ENCODE data around the gene POLR3A. TPM values are rescaled to one million over a fixed set of nuclear protein-coding genes. Genes with fewer than 3 reads are reported as not detected.
A peak's percentile ranks its signal among the peaks of the same experiment; 100 is the strongest.

Gene POLR3A
- total RNA-seq, 1 donor from 2014 or later = 31.4 TPM

DNA sequence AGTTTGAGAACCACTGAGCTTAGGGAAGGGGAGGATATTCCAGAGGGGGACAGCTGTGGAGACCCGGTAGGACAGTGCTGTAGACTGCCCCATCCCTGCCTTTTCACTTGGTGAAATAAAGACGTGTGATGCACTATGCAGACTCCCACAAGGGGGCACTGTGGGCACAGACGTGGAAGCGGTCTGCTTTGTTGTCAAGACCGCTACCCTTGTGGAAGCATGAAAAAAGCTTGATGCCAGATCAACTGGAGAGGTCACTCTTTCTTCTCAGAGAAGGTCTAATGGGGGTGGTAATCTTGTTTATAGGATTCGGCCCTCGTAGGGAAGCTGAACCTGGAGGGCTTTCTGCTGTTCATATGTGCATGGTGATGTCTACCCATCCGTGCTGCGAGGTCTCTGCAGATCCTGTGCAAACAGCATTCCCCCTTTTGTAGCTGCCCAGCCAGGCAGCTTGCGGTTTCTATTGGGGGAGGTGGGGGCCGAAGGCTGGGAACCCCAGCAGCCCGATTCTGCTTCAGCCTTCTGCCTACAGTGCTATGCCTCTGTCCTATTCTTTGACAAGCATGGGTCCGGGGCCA, 18.1 kb upstream of the POLR3A start:
- Histone ChIP-seq H3K4me1 (ENCODE audit: insufficient read depth, low read length) (peaks cover 14% of the 10 kb centered on the region), H2AFZ (ENCODE audit: low read depth, low read length) (no peak overlapping the region), H3K27ac (ENCODE audit: low read depth, low read length) (no peak overlapping the region), H3K79me2 (ENCODE audit: insufficient read depth, low read length) (no peaks in the 10 kb centered on the region), H3K4me2 (ENCODE audit: low read length) (peak overlapping the region; percentile 63), H3K27me3 (ENCODE audit: insufficient read depth, low read length) (no peaks in the 10 kb centered on the region), H3K4me3 (ENCODE audit: insufficient read depth, low read depth, low read length) (no peak overlapping the region), H3K9me3 (ENCODE audit: insufficient read depth, low read depth, low read length) (no peaks in the 10 kb centered on the region), H3K9ac (ENCODE audit: low read length) (no peak overlapping the region), H3K36me3 (ENCODE audit: insufficient read depth, low read length) (peaks cover 4% of the 10 kb centered on the region), H4K20me1 (ENCODE audit: insufficient read depth, low read length) (peaks cover 23% of the 10 kb centered on the region)
- FAIRE-seq (no peak), DNase-seq (ENCODE audit: low read depth) (peak; percentile 63)
- no peak overlapping the region for H3K4me3 Mint-ChIP-seq (ENCODE audit: unreplicated experiment)
- H3K27ac Mint-ChIP-seq (ENCODE audit: unreplicated experiment) = no peak overlapping the region
- peaks cover 27% of the 10 kb centered on the region for H3K36me3 Mint-ChIP-seq (ENCODE audit: low read depth, unreplicated experiment)
- H3K4me1 Mint-ChIP-seq (ENCODE audit: low read depth, unreplicated experiment) = peaks cover 28% of the 10 kb centered on the region
- no peaks in the 10 kb centered on the region for H3K9me3 Mint-ChIP-seq (ENCODE audit: unreplicated experiment)
- peaks cover 5% of the 10 kb centered on the region for H3K27me3 Mint-ChIP-seq (ENCODE audit: low read depth, unreplicated experiment)
- TF ChIP-seq, protein P1, sequence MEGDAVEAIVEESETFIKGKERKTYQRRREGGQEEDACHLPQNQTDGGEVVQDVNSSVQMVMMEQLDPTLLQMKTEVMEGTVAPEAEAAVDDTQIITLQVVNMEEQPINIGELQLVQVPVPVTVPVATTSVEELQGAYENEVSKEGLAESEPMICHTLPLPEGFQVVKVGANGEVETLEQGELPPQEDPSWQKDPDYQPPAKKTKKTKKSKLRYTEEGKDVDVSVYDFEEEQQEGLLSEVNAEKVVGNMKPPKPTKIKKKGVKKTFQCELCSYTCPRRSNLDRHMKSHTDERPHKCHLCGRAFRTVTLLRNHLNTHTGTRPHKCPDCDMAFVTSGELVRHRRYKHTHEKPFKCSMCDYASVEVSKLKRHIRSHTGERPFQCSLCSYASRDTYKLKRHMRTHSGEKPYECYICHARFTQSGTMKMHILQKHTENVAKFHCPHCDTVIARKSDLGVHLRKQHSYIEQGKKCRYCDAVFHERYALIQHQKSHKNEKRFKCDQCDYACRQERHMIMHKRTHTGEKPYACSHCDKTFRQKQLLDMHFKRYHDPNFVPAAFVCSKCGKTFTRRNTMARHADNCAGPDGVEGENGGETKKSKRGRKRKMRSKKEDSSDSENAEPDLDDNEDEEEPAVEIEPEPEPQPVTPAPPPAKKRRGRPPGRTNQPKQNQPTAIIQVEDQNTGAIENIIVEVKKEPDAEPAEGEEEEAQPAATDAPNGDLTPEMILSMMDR (IDR thresholded peaks at IDR 0.05; ENCODE audit: insufficient read depth, low read depth, low read length) = peak; percentile 96
- no peak for TF ChIP-seq EZH2 (IDR thresholded peaks at IDR 0.05; ENCODE audit: insufficient read depth, low read length)

DNA sequence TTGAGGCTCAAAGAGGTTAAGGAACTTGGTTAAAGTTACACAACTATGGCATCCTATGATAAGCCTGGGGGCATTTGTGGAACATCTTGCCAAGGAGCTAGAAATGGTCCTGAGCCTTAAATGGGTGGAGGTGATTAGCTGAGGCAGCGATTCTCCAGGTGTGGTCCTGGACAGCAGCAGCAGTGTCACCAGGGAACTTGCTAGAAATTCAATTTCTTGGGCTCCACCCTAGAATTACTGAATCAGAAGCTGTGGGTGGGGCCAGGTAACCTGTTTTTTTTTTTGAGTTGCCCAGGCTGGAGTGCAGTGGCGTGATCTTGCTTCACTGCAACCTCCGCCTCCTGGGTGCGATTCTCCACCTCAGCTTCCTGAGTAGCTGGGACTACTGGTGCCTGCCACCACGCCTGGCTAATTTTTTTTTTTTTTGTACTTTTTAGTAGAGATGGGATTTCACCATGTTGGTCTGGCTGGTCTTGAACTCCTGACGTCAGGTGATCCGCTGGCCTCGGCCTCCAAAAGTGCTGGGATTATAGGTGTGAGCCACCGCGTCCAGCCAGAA, 17.5 kb upstream of the POLR3A start:
- no peak for DNase-seq (ENCODE audit: low read depth)

More for the DNA sequence above, 17.5 kb upstream of the POLR3A start:
- Mint-ChIP-seq H3K9me3 (ENCODE audit: unreplicated experiment) (no peaks in the 10 kb centered on the region), H3K27ac (ENCODE audit: unreplicated experiment) (no peak overlapping the region), H3K36me3 (ENCODE audit: low read depth, unreplicated experiment) (peaks cover 29% of the 10 kb centered on the region), H3K4me3 (ENCODE audit: unreplicated experiment) (no peak overlapping the region), H3K4me1 (ENCODE audit: low read depth, unreplicated experiment) (peaks cover 28% of the 10 kb centered on the region), H3K27me3 (ENCODE audit: low read depth, unreplicated experiment) (peaks cover 5% of the 10 kb centered on the region)
- H2AFZ ChIP-seq (ENCODE audit: low read depth, low read length) = no peak overlapping the region
- FAIRE-seq = no peak
- H4K20me1 ChIP-seq (ENCODE audit: insufficient read depth, low read length) = peaks cover 30% of the 10 kb centered on the region
- H3K27ac ChIP-seq (ENCODE audit: low read depth, low read length) = no peak overlapping the region
- no peak overlapping the region for H3K9ac ChIP-seq (ENCODE audit: low read length)
- H3K4me1 ChIP-seq (ENCODE audit: insufficient read depth, low read length) = peaks cover 14% of the 10 kb centered on the region
- H3K36me3 ChIP-seq (ENCODE audit: insufficient read depth, low read length) = peaks cover 10% of the 10 kb centered on the region
- TF ChIP-seq, protein P1 (IDR thresholded peaks at IDR 0.05; ENCODE audit: insufficient read depth, low read depth, low read length) = no peak
- no peak for TF ChIP-seq EZH2 (IDR thresholded peaks at IDR 0.05; ENCODE audit: insufficient read depth, low read length)
- H3K27me3 ChIP-seq (ENCODE audit: insufficient read depth, low read length) = no peaks in the 10 kb centered on the region
- no peaks in the 10 kb centered on the region for H3K9me3 ChIP-seq (ENCODE audit: insufficient read depth, low read depth, low read length)
- no peak overlapping the region for H3K4me3 ChIP-seq (ENCODE audit: insufficient read depth, low read depth, low read length)
- H3K4me2 ChIP-seq (ENCODE audit: low read length) = no peak overlapping the region
- H3K79me2 ChIP-seq (ENCODE audit: insufficient read depth, low read length) = no peaks in the 10 kb centered on the region
